ENCODE measurements around the gene NDUFA11. TPM values are rescaled to one million over a fixed set of nuclear protein-coding genes. Genes with fewer than 3 reads are reported as not detected.
A peak's percentile ranks its signal among the peaks of the same experiment; 100 is the strongest.

Gene NDUFA11
- total RNA-seq = 116 and 230 TPM in 2 replicates

GRCh38 chr19:5903624-5904351 is at the start of gene NDUFA11:
TSS of gene NDUFA11 (minus strand) at chr19:5903790. CDS start at chr19:5903708, 82 bp downstream.
- Histone ChIP-seq H3K36me3 (ENCODE audit: control insufficient read depth, insufficient read depth, low read length) (peaks cover 4% of the 10 kb centered on the region), H3K27me3 (ENCODE audit: control insufficient read depth, insufficient read depth, low read length) (no peaks in the 10 kb centered on the region), H3K4me3 (ENCODE audit: low read depth, low read length) (peak within 1 kb of the TSS; percentile 94)
- FAIRE-seq (peak; percentile 7), DNase-seq (ENCODE audit: low read depth) (no peak)
- TF ChIP-seq, protein P1, sequence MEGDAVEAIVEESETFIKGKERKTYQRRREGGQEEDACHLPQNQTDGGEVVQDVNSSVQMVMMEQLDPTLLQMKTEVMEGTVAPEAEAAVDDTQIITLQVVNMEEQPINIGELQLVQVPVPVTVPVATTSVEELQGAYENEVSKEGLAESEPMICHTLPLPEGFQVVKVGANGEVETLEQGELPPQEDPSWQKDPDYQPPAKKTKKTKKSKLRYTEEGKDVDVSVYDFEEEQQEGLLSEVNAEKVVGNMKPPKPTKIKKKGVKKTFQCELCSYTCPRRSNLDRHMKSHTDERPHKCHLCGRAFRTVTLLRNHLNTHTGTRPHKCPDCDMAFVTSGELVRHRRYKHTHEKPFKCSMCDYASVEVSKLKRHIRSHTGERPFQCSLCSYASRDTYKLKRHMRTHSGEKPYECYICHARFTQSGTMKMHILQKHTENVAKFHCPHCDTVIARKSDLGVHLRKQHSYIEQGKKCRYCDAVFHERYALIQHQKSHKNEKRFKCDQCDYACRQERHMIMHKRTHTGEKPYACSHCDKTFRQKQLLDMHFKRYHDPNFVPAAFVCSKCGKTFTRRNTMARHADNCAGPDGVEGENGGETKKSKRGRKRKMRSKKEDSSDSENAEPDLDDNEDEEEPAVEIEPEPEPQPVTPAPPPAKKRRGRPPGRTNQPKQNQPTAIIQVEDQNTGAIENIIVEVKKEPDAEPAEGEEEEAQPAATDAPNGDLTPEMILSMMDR (IDR thresholded peaks at IDR 0.05; ENCODE audit: insufficient read depth, low read length, severe bottlenecking) = no peak

DNA sequence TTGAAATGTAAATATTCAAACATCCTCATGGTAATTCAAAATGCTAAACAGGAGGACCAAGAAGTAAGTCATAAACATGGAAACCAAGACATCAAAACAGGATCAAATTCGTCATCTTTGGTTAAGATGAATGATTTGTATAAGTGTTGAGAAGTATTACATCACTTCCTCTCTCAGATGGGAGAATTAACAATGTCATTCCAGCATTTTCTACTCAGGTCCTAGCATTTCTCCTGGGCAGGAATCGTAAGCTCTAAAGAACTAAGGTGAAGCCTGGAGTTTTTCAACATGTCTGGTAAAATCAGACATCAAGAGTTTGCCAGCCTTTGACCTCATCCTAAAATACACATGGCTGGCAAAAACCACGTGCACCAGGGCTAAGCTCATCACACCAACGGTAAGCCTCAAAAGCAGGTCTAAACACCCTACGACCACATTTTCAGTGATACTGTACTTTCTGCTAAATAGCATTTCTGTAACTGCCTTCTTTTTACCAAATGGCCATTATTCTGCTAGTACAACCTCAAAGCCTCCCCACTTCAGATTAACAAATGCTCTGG is 49.5 kb upstream of the NDUFA11 start:
- TF ChIP-seq, protein P1 (IDR thresholded peaks at IDR 0.05; ENCODE audit: insufficient read depth, low read length, severe bottlenecking) = no peak
- Histone ChIP-seq H3K27me3 (ENCODE audit: control insufficient read depth, insufficient read depth, low read length) (no peaks in the 10 kb centered on the region), H3K36me3 (ENCODE audit: control insufficient read depth, insufficient read depth, low read length) (peaks cover 2% of the 10 kb centered on the region), H3K4me3 (ENCODE audit: low read depth, low read length) (no peak overlapping the region)
- FAIRE-seq (no peak), DNase-seq (ENCODE audit: low read depth) (no peak)

- Histone ChIP-seq H3K36me3 (ENCODE audit: control insufficient read depth, insufficient read depth, low read length) (peaks cover 2% of the 10 kb centered on the region), H3K27me3 (ENCODE audit: control insufficient read depth, insufficient read depth, low read length) (no peaks in the 10 kb centered on the region), H3K4me3 (ENCODE audit: low read depth, low read length) (no peak overlapping the region)
- TF ChIP-seq, protein P1 (IDR thresholded peaks at IDR 0.05; ENCODE audit: insufficient read depth, low read length, severe bottlenecking) = no peak
- FAIRE-seq = no peak
- no peak for DNase-seq (ENCODE audit: low read depth)
These were observed 48.8 kb upstream of the NDUFA11 start for GRCh38 chr19:5952193-5953029.

DNA sequence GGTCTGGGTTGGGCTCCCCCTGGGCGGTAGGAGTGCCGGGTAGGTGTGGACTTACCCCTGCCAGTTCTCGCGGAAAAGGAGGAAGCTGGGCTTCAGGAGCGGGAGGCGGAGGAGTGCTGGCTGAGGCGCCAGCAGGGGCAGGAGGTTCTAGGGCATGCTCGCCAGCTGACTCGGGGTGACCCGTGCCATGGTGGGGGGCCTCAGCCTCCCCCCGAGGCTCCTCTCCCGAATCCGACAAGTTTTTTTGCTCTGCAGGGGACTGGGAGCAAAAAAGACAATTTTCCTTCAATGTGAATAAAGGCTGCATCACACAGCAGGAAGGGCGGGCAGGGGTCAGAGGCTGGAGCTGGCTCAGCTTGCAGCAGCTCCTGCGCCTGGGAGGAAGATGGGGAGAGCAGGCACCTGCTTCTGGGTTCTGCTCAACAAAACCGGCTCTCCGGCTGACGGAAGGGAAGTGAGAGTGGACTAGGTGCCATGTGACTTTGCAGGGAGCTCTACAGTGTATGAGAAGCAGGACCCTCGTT is 47.8 kb upstream of the NDUFA11 start:
- H3K27me3 ChIP-seq (ENCODE audit: control insufficient read depth, insufficient read depth, low read length) = no peaks in the 10 kb centered on the region
- FAIRE-seq = no peak
- TF ChIP-seq, protein P1 (IDR thresholded peaks at IDR 0.05; ENCODE audit: insufficient read depth, low read length, severe bottlenecking) = no peak
- no peak for DNase-seq (ENCODE audit: low read depth)
- peaks cover 2% of the 10 kb centered on the region for H3K36me3 ChIP-seq (ENCODE audit: control insufficient read depth, insufficient read depth, low read length)
- H3K4me3 ChIP-seq (ENCODE audit: low read depth, low read length) = no peak overlapping the region

DNA sequence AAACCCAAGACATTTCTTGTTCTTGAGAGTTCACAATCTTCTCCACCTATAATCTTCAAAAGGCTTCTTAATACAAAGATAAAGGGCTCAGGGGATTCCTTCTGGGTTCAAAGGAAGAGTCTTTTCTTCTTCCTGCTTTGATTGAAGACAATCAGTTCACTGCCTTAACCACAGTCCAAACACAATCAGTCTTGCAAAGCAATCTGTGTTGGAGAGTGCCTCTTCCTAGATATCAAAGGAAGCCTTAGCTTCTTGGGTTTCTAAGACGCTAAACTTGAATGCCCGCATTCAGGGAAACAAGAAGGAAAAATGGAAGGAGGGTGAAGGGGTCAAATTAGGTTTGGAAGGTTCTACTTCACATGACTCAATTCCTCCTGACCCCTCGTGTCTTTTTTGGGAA is 47.2 kb upstream of the NDUFA11 start:
- FAIRE-seq = no peak
- DNase-seq (ENCODE audit: low read depth) = no peak
- Histone ChIP-seq H3K4me3 (ENCODE audit: low read depth, low read length) (no peak overlapping the region), H3K36me3 (ENCODE audit: control insufficient read depth, insufficient read depth, low read length) (peaks cover 6% of the 10 kb centered on the region), H3K27me3 (ENCODE audit: control insufficient read depth, insufficient read depth, low read length) (no peaks in the 10 kb centered on the region)
- TF ChIP-seq, protein P1 (IDR thresholded peaks at IDR 0.05; ENCODE audit: insufficient read depth, low read length, severe bottlenecking) = no peak

Data from bronchial epithelial cell (primary cell).